SK-N-SH treated with all-trans-retinoic acid at 6 μM for 48 hours (cell line): ENCODE measurements around the gene ACIN1.

Experiments
- ATAC-seq: fragments of 200-7000 bp; cut with Tn5 transposase; 3 replicates; pipeline ENCODE4 v1.9.1; 2020; ENCODE audit warnings: mild to moderate bottlenecking, moderate library complexity
- ARNTL ChIP-seq: fragments of 450-650 bp; formaldehyde crosslinking; IDR thresholded peaks from 2 replicates; pipeline ENCODE4 v1.5.0; 2020; ENCODE audit warnings: low read depth, mild to moderate bottlenecking, moderate library complexity, borderline replicate concordance
- BACH2 ChIP-seq: fragments of 250-450 bp; sonication (Bioruptor Pico); IDR thresholded peaks from 2 replicates; pipeline ENCODE4 v1.9.0; 2021; ENCODE audit warnings: mild to moderate bottlenecking, borderline replicate concordance
- ESRRG ChIP-seq: fragments of 250-450 bp; sonication (Bioruptor Pico); IDR thresholded peaks from 2 replicates; pipeline ENCODE4 v1.6.1; 2021; ENCODE audit warnings: mild to moderate bottlenecking
- GLIS3 ChIP-seq: fragments of 250-450 bp; sonication (Bioruptor Pico); IDR thresholded peaks from 2 replicates; pipeline ENCODE4 v1.5.0; 2020; ENCODE audit warnings: mild to moderate bottlenecking, moderate library complexity
- OSR1 ChIP-seq: fragments of 250-450 bp; sonication (Bioruptor Pico); IDR thresholded peaks from 2 replicates; pipeline ENCODE4 v1.8.0; 2022; ENCODE audit warnings: moderate library complexity, mild to moderate bottlenecking, inconsistent platforms
- POU6F1 ChIP-seq: fragments of 250-450 bp; sonication (Bioruptor Pico); IDR thresholded peaks from 2 replicates; pipeline ENCODE4 v1.8.0; 2021; ENCODE audit warnings: low read depth, mild to moderate bottlenecking, moderate library complexity, borderline replicate concordance
- PPARA ChIP-seq: fragments of 250-450 bp; sonication (Bioruptor Pico); IDR thresholded peaks from 2 replicates; pipeline ENCODE4 v1.5.0; 2020; ENCODE audit warnings: mild to moderate bottlenecking, borderline replicate concordance
- RARB ChIP-seq: fragments of 250-450 bp; sonication (Bioruptor Pico); IDR thresholded peaks from 2 replicates; pipeline ENCODE4 v1.8.0; 2021; ENCODE audit warnings: mild to moderate bottlenecking, moderate library complexity
- TCF4 ChIP-seq: fragments of 250-450 bp; sonication (Bioruptor Pico); IDR thresholded peaks from 2 replicates; pipeline ENCODE4 v1.8.0; 2021; ENCODE audit warnings: mild to moderate bottlenecking, moderate library complexity, borderline replicate concordance
- ZFP3 ChIP-seq: fragments of 250-450 bp; sonication (Bioruptor Pico); IDR thresholded peaks from 2 replicates; pipeline ENCODE4 v1.5.0; 2020; ENCODE audit warnings: mild to moderate bottlenecking, moderate library complexity
- TF ChIP-seq, protein P1 (sequence below): fragments of 250-450 bp; sonication (Bioruptor Pico); IDR thresholded peaks from 2 replicates; pipeline ENCODE4 v1.5.1; 2020; ENCODE audit warnings: low read depth, mild to moderate bottlenecking, moderate library complexity

The ACIN1 gene

DNA sequence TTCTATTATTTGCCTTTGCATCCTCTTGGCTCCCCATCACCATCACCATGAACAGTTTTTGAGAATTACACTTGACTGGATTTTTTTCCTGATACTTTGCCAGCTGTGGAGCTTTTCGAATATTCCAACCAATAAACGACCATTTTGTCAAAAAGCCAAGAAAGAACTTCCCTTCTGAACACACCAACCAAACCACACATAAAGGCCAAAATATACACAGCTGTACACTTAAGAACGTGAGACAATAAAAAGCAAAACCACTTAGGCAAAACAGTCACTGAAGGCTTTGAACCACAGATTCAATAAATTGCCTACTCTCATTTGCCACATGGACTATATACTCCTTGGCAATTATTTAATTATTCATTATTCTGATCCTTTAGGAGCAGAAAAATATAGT, 86.1 kb downstream of the ACIN1 start:
- TF ChIP-seq ARNTL (CRISPR knock-in tag) (no peak), RARB (no peak), TCF4 (CRISPR knock-in tag) (no peak), BACH2 (CRISPR knock-in tag) (no peak), OSR1 (no peak), PPARA (CRISPR knock-in tag) (no peak), ESRRG (CRISPR knock-in tag) (no peak), POU6F1 (no peak), GLIS3 (CRISPR knock-in tag) (no peak), ZFP3 (no peak)
- TF ChIP-seq, protein P1, sequence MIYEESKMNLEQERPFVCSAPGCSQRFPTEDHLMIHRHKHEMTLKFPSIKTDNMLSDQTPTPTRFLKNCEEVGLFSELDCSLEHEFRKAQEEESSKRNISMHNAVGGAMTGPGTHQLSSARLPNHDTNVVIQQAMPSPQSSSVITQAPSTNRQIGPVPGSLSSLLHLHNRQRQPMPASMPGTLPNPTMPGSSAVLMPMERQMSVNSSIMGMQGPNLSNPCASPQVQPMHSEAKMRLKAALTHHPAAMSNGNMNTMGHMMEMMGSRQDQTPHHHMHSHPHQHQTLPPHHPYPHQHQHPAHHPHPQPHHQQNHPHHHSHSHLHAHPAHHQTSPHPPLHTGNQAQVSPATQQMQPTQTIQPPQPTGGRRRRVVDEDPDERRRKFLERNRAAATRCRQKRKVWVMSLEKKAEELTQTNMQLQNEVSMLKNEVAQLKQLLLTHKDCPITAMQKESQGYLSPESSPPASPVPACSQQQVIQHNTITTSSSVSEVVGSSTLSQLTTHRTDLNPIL (CRISPR knock-in tag), result no peak
- ATAC-seq, result no peak
